ENCODE data around the gene PRLH.
"Not testable (repeated sequence)": the region's sequence is repeated elsewhere in the genome, so short reads cannot be mapped to it uniquely, and the experiment has no call there.

Gene PRLH

GRCh38 chr2:237583385-237584295 lies 17.3 kb downstream of the PRLH start:
- no peak for DNase-seq

GRCh38 chr2:237585590-237586221 lies 19.3 kb downstream of the PRLH start:
- DNase-seq, result no peak

- no peak for DNase-seq
These were observed 21.8 kb downstream of the PRLH start for GRCh38 chr2:237588044-237588696.

- DNase-seq, result no peak
These were observed 24.1 kb downstream of the PRLH start, which contains the start of gene RAB17 for GRCh38 chr2:237590272-237591140. Gene RAB17, minus strand, starts transcription at chr2:237590734. Its CDS starts 4,580 bp downstream, at chr2:237586154.

GRCh38 chr2:237591141-237591881 lies 24.9 kb downstream of the PRLH start:
- no peak for DNase-seq

GRCh38 chr2:237592425-237592980 lies 26.1 kb downstream of the PRLH start:
- DNase-seq, result no peak

- no peak for DNase-seq
These were observed 26.7 kb downstream of the PRLH start for GRCh38 chr2:237593036-237593435.

GRCh38 chr2:237593596-237594320 lies 27.4 kb downstream of the PRLH start:
- no peak for DNase-seq

GRCh38 chr2:237594514-237594871 lies 28.1 kb downstream of the PRLH start:
- DNase-seq, result no peak

GRCh38 chr2:237595829-237596519 lies 29.6 kb downstream of the PRLH start:
- not testable (repeated sequence) for DNase-seq

- no peak for DNase-seq
These were observed 30.3 kb downstream of the PRLH start for GRCh38 chr2:237596520-237597195.

- DNase-seq, result no peak
These were observed 31.1 kb downstream of the PRLH start for GRCh38 chr2:237597196-237598145.

GRCh38 chr2:237598468-237599208 lies 32.3 kb downstream of the PRLH start:
- DNase-seq, result no peak

GRCh38 chr2:237599465-237600110 lies 33.2 kb downstream of the PRLH start:
- DNase-seq, result no peak

GRCh38 chr2:237600205-237600846 lies 34.0 kb downstream of the PRLH start:
- no peak for DNase-seq

- DNase-seq, result no peak
These were observed 35.2 kb downstream of the PRLH start for GRCh38 chr2:237601453-237602116.

Measured in cortex of kidney (tissue), 1 donor.